Regular cardiac myocyte (primary cell): ENCODE measurements around the gene AADAC. TPM values are rescaled to one million over a fixed set of nuclear protein-coding genes. Genes with fewer than 3 reads are reported as not detected.

Experiments
- total RNA-seq: library from RNA; depleted of rRNA; stranded (reverse); fragments of >200 nt; gene quantifications from 2 replicates; pipeline ENCODE4 v1.2.3, GENCODE V29; 2014

The AADAC gene, protein sequence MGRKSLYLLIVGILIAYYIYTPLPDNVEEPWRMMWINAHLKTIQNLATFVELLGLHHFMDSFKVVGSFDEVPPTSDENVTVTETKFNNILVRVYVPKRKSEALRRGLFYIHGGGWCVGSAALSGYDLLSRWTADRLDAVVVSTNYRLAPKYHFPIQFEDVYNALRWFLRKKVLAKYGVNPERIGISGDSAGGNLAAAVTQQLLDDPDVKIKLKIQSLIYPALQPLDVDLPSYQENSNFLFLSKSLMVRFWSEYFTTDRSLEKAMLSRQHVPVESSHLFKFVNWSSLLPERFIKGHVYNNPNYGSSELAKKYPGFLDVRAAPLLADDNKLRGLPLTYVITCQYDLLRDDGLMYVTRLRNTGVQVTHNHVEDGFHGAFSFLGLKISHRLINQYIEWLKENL
- 1.9 and 7.0 TPM in 2 replicates for total RNA-seq

DNA sequence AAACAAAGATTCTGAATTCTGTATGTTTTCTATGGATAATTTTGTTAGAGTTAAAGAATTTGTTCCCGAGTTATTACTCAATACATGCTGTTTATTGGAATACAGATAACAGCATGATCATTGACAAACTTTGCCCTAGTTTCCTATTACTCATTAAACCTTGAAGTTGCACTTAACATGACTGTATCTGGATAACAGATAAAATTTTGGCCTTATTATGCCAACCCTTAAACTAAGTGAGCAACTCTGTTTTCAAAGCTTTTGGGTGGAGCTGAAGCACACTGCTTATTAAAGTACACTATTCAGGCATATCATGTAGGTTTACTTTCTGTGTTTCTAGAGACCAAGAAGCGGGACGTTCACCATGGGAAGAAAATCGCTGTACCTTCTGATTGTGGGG, at the start of gene AADAC:
Gene AADAC (plus strand): TSS at position 318 of the 400 bp plus-strand sequence. CDS start 47 bp downstream, at position 365.

DNA sequence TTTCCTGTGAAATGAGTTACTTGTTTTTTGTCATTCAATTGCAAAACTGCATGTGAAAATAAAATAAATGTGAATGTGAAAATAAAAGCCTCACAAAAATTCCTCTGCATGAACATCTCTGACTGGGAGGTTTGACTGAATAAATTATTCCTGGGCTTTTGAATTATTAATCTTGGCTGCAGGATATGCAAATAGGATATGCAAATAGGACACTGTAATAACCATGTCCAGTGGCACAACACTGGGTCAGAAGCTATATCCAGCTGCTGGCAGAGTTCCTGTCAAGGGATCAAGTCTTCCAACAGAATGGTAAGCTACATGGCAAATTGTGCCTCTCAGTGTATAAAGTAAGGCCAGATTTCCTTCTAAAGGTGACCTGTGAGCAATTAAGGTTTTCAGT, 59.5 kb downstream of the AADAC start, which contains the start of gene SUCNR1:
Gene SUCNR1 (plus strand): TSS at position 246 of the 400 bp plus-strand sequence. CDS start 6,250 bp downstream, outside the sequence.

Other genes with a start within 250 kb of the AADAC start
- not detected in 2 replicates for gene AADACL2, start 80.2 kb upstream of the AADAC start, total RNA-seq
- 6.5 and 6.7 TPM in 2 replicates for gene SUCNR1, start 59.5 kb downstream of the AADAC start, total RNA-seq